Thyroid gland (tissue), 4 donors: ENCODE results near the gene CCND1.

Source experiments
- CTCF ChIP-seq, 6 experiments: fragments of 200-600 bp in 3 of 6; fragments of 450-650 bp in 3 of 6; sonication (generic) in 3 of 6; IDR thresholded peaks; one replicate each; pipeline ENCODE4 v1.5.1; 2016 to 2019; ENCODE audit warnings: antibody characterized with exemption in 6 of 6, mild to moderate bottlenecking in 2 of 6, inconsistent platforms in 1 of 6, moderate library complexity in 1 of 6
- POLR2A ChIP-seq, 2 donors: fragments of 450-650 bp; IDR thresholded peaks; one replicate each; pipeline ENCODE4 v1.6.1; 2017; ENCODE audit warnings: antibody characterized with exemption in 2 of 2, mild to moderate bottlenecking in 2 of 2, moderate library complexity in 1 of 2

DNA sequence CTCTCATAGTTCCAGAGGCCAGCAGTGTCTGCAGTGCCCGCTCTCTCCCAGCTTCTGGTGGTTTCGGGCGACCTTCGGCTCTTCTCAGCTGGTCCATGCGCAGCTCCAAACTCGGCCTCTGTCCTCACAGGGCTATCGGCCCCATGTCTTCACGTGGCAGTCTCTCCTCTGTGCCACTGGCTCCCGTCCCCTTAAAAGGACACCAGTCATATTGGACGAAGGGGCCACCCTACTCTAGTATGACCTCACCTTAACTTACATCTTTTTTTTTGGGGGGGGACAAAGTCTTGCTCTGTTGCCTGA is 20.4 kb downstream of the CCND1 start:
- TF ChIP-seq CTCF (IDR thresholded peaks at IDR 0.05) = no peak
- TF ChIP-seq POLR2A (IDR thresholded peaks at IDR 0.05) = no peak
